Right lobe of liver (tissue), 6 donors: ENCODE measurements around the gene LTBP1. TPM values are rescaled to one million over a fixed set of nuclear protein-coding genes. Genes with fewer than 3 reads are reported as not detected.

Experiments
- ATAC-seq, 4 donors: fragments of 200-7000 bp; cut with Tn5 transposase; one replicate each; pipeline ENCODE4 v1.9.1; 2020; ENCODE audit warnings: mild to moderate bottlenecking in 4 of 4, moderate library complexity in 4 of 4
- DNase-seq, 3 donors: peaks; one replicate each; pipeline ENCODE4 v3.0.0-alpha.2; 2020
- H3K27ac ChIP-seq, 3 donors: fragments of 200-600 bp; one replicate each; pipeline ENCODE4 v1.8.0; 2022
- H3K27me3 ChIP-seq, 2 donors: fragments of 200-600 bp; one replicate each; pipeline ENCODE4 v1.8.0; 2022
- H3K36me3 ChIP-seq, 4 donors: fragments of 200-600 bp; sonication (generic) in 1 of 4; one replicate each; pipeline versions ENCODE4 v1.5.1 to v1.8.0; 2017 to 2022; ENCODE audit warnings: control low read depth in 1 of 4
- H3K4me1 ChIP-seq, 4 donors: fragments of 200-600 bp; sonication (generic) in 1 of 4; one replicate each; pipeline versions ENCODE4 v1.5.1 to v1.8.0; 2017 to 2022; ENCODE audit warnings: control low read depth in 1 of 4
- H3K4me3 ChIP-seq, 3 donors: fragments of 200-600 bp; one replicate each; pipeline ENCODE4 v1.8.0; 2022
- H3K9me3 ChIP-seq, 4 donors: fragments of 200-600 bp; sonication (generic) in 1 of 4; one replicate each; pipeline versions ENCODE4 v1.5.1 to v1.8.0; 2017 to 2022; ENCODE audit warnings: control low read depth in 1 of 4
- POLR2A ChIP-seq: fragments of 450-650 bp; IDR thresholded peaks from one replicate; pipeline ENCODE4 v1.6.1; 2017; ENCODE audit warnings: antibody characterized with exemption, mild to moderate bottlenecking
- WGBS: methylation state at CpG from one replicate; pipeline ENCODE4 v1.1.6; 2018; ENCODE audit warnings: low coverage, low lambda C conversion rate; ENCODE audit not compliant: insufficient coverage; ENCODE audit errors: missing lambda C conversion rate; 5-methylcytosine and 5-hydroxymethylcytosine counted together
- intact Hi-C, 2 donors: fragments of 100-400 bp; cut with DNase I; formaldehyde crosslinking; loops; one replicate each; pipeline versions ENCODE4 v1.11.2 to v1.14.1; 2022
- total RNA-seq, 6 experiments: library from RNA; depleted of rRNA in 2 of 6; stranded (reverse); fragments of >200 nt in 2 of 6; fragmentation: NEBNext Ultra II Directional in 3 of 6; extraction: Animal tissue kit (Norgen Biotek cat#: 25700) in 3 of 6; gene quantifications; one replicate each; pipeline versions ENCODE4 v1.1.0 to v1.2.4, GENCODE V29; 2016 to 2023
- TF ChIP-seq, protein P1 (sequence below), 4 donors: fragments of 200-600 bp in 3 of 4; fragments of 450-650 bp in 1 of 4; IDR thresholded peaks; one replicate each; pipeline versions ENCODE4 v1.5.1 to v1.8.0; 2016 to 2022; ENCODE audit warnings: antibody characterized with exemption in 4 of 4, mild to moderate bottlenecking in 2 of 4
- donor health status: DM: no; HTN: yes; CAD: no.
- donor health status: DM: no; HTN: no; CAD: no.
- donor health status: DM: no; HTN: no; CAD: no.
- donor health status: DM: no; HTN: yes; CAD: no.
- donor health status: DM: no; HTN: yes; CAD: no.

Gene LTBP1
- total RNA-seq, 6 experiments from 2014 or later, result 5.4 to 14.2 (median 9.1) TPM

DNA sequence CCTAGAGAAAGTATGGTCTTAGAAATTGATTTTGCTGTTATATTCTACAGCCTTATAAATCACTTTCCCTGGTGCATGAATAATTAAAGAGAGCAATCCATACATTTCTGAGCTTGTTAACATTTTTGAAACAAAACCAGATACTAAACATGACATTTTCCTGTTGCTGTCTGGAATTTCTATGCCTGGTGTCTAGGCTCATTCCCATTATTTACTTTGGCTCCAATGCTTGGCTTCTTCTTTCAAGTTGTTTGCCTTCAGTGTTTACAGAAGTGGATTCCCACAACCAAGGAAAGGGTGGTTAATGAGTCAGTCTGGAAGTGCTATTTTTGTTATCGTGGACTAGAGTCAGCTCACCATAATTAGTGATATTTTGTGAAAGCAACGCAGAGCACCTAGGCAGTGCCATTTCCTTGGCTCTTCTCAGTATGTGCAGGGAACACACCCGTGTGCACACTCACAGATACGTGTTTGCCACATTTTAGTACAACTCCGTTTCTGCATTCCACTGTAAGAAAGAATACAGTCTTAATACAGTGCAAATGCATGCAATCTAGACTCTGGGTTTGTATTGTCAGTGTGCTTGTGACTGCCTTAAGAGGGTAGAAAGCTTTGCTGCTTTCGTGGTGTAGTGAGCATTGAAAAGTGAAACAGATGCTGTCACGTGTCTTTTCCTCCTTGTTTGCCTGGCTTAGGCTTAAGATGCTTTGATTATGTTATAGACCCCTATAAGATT, 344.7 kb downstream of the LTBP1 start:
- intact Hi-C loops, result no loop called here
- Histone ChIP-seq H3K36me3 (no peaks in the 10 kb centered on the region), H3K27ac (peak overlapping the region in 1 of 3 donors; percentile 6), H3K4me1 (peaks cover 0 to 14% (median 4%) of the 10 kb centered on the region in 4 donors), H3K27me3 (no peaks in the 10 kb centered on the region), H3K9me3 (no peaks in the 10 kb centered on the region), H3K4me3 (no peak overlapping the region)
- DNase-seq (no peak), ATAC-seq (peak; percentile 92 to 98 (median 98))
- TF ChIP-seq, protein P1, sequence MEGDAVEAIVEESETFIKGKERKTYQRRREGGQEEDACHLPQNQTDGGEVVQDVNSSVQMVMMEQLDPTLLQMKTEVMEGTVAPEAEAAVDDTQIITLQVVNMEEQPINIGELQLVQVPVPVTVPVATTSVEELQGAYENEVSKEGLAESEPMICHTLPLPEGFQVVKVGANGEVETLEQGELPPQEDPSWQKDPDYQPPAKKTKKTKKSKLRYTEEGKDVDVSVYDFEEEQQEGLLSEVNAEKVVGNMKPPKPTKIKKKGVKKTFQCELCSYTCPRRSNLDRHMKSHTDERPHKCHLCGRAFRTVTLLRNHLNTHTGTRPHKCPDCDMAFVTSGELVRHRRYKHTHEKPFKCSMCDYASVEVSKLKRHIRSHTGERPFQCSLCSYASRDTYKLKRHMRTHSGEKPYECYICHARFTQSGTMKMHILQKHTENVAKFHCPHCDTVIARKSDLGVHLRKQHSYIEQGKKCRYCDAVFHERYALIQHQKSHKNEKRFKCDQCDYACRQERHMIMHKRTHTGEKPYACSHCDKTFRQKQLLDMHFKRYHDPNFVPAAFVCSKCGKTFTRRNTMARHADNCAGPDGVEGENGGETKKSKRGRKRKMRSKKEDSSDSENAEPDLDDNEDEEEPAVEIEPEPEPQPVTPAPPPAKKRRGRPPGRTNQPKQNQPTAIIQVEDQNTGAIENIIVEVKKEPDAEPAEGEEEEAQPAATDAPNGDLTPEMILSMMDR (IDR thresholded peaks at IDR 0.05), result no peak
- no peak for TF ChIP-seq POLR2A
- 20% methylated on average over 6 of the region's 7 CpGs for WGBS

DNA sequence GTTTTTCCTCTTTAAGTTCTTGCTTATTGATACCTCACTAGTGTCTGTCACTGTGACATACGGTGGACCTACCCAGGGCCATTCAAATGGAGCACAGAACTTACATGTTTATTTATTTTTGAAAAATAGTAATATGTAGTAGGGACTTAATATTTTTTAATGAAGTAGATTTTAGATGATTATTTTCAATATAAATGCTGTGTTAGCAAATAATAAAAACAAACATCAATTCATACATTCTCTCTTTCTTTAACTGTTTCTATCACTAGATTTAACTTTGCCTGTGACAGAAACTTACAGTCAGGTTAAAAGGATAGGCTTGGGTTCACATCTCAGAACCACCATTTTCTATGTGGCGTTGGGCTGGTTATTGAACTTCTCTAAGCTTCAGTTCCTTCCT, 345.3 kb downstream of the LTBP1 start:
- ATAC-seq, result no peak
- peaks cover 0 to 14% (median 4%) of the 10 kb centered on the region in 4 donors for H3K4me1 ChIP-seq
- 80% methylated on average over 2 of the region's 2 CpGs for WGBS
- no peak for TF ChIP-seq POLR2A
- TF ChIP-seq, protein P1 (IDR thresholded peaks at IDR 0.05), result no peak
- intact Hi-C loops, result no loop called here
- H3K9me3 ChIP-seq, result no peaks in the 10 kb centered on the region
- no peaks in the 10 kb centered on the region for H3K36me3 ChIP-seq
- H3K27me3 ChIP-seq, result no peaks in the 10 kb centered on the region
- no peak overlapping the region for H3K4me3 ChIP-seq
- peak overlapping the region in 1 of 3 donors; percentile 6 for H3K27ac ChIP-seq
- no peak for DNase-seq

DNA sequence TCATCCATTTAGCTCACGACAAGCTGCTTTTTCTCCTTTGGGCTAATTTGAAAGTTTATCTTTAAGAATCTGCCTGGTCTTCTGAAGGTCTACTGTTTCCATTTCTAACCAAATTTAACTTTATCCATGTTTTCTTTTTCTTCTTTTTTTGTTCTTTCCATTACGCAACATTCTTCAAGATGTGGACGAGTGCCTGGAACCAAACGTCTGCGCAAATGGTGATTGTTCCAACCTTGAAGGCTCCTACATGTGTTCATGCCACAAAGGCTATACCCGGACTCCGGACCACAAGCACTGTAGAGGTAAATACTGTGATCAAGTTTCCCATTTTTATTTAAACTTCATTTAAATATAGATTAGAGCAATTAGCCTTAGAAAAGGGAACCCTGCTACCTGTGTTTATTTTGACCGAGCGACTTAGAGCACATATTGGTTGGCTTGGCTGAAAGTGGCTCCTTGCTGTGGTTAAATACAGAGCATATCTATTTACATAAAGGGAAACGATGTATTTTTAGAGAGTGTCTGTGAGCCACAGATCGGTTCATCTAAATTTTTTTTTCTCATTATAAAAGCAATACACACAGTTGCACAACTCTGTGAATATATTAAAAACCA, 346.3 kb downstream of the LTBP1 start:
- TF ChIP-seq POLR2A, result no peak
- TF ChIP-seq, protein P1 (IDR thresholded peaks at IDR 0.05), result no peak
- Histone ChIP-seq H3K4me3 (no peak overlapping the region), H3K36me3 (no peaks in the 10 kb centered on the region), H3K4me1 (peaks cover 0 to 14% (median 4%) of the 10 kb centered on the region in 4 donors), H3K27me3 (no peaks in the 10 kb centered on the region), H3K27ac (no peak overlapping the region), H3K9me3 (no peaks in the 10 kb centered on the region)
- ATAC-seq (no peak), DNase-seq (no peak)
- intact Hi-C loops, result no loop called here
- 78% methylated on average over 11 of the region's 11 CpGs for WGBS

DNA sequence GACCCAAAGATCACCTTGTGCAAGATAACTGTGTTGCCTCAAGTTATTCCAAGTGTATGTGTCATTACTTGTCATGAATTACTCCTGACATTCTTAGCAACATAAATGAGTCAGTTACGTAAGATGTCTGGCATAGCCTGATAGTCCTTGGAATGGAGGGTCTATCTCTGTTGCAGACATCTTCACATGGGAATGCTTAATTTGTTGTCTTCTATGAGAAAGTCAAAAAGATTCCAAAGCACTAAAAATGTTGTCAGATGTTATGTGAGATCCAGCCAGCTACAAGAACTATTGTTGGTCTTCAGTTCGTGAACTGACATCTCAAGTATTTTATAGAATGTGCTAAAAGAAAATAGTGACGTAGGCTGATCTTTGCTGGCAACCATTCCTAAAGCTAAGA, 351.5 kb downstream of the LTBP1 start:
- WGBS, result 79% methylated on average over 3 of the region's 3 CpGs
- H3K4me3 ChIP-seq, result no peak overlapping the region
- intact Hi-C loops, result no loop called here
- TF ChIP-seq POLR2A, result no peak
- TF ChIP-seq, protein P1 (IDR thresholded peaks at IDR 0.05), result no peak
- ATAC-seq, result no peak
- H3K36me3 ChIP-seq, result no peaks in the 10 kb centered on the region
- H3K27ac ChIP-seq, result no peak overlapping the region
- no peaks in the 10 kb centered on the region for H3K27me3 ChIP-seq
- H3K9me3 ChIP-seq, result no peaks in the 10 kb centered on the region
- no peaks in the 10 kb centered on the region for H3K4me1 ChIP-seq
- no peak for DNase-seq
